Limb (tissue), 2 donors: ENCODE measurements around the gene MC4R.

Experiments
- DNase-seq, 2 donors: peaks; one replicate each; pipeline ENCODE4 v3.0.0-alpha.2; 2016; ENCODE audit errors: extremely low spot score in 2 of 2

MC4R gene

DNA sequence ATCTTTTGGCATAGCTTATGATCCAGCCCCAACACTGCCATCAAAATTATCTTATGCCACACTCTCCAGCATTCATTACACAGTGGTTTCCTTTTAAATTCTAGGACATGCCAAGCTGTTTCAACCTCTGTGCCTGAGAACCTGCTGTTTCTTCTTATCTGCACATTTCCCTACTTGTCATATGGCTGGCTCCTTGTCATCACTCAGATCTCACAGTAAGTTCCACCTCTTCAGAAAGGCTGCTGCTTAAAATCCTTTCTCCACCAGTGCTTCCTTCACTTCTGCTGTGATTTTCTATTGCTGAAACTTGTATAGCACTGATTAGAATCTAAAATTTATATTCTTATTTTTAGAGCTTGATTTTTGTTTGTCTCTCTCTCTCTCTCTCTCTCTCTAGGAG is 43.4 kb downstream of the MC4R start:
- no peak for DNase-seq

DNA sequence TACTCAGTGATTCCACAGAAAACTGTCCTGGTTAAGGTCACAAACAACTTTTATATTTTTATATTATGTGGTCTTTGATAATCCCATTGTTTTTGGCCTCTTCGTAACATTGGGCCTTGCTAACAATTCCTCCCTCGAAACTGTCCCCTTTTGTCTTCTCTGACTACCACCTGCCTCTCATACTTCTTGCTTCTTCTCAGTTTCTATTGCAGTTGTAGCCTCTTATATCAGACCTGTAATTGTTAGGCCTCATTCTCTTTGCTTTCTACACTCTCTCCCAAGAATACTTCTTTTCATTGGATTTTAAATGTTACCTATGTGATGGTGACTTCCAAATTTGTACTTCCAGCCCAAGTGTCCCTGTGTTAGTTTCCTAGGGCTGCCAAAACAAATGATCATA is 44.7 kb downstream of the MC4R start:
- no peak for DNase-seq

DNA sequence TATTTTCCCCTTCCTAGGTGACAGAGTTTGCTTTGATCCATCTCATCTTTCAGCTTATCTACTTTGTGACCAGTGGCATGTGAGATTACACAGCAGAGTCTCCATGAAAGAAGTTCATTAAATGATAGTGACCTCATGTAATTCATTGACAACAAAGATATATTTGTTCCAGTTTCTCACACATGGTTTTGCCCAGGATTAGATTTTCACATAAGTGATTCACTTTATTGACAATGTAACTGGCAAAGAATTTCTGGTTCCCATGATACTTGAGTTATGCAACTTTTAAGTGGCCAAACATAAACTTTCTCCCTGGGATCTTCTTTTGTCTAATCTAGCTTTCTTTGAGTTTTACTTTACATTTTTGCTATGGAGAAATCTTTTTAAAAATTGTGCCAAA is 50.0 kb downstream of the MC4R start:
- DNase-seq = no peak
